Stomach (tissue), 9 donors: ENCODE data around the gene TMEM132C. TPM values are rescaled to one million over a fixed set of nuclear protein-coding genes. Genes with fewer than 3 reads are reported as not detected.
A peak's percentile ranks its signal among the peaks of the same experiment; 100 is the strongest.

Experiments
- DNase-seq, 2 donors: peaks; one replicate each; pipeline versions ENCODE4 v3.0.0 to v3.0.0-alpha.2; 2013 to 2019
- H3K27ac ChIP-seq, 5 donors: fragments of 200-600 bp in 4 of 5; sonication (generic) in 4 of 5; one replicate each; pipeline ENCODE4 v1.5.1; 2013 to 2019; ENCODE audit warnings: mild to moderate bottlenecking in 1 of 5, moderate library complexity in 1 of 5
- H3K27me3 ChIP-seq, 3 donors: fragments of 200-600 bp; sonication (generic); one replicate each; pipeline ENCODE4 v1.5.1; 2017 to 2019; ENCODE audit warnings: mixed run types in 1 of 3
- H3K36me3 ChIP-seq, 4 donors: fragments of 200-600 bp; sonication (generic); 1 replicate in 3 of 4; 2 replicates in 1 of 4; pipeline ENCODE4 v1.5.1; 2016 to 2019
- H3K4me1 ChIP-seq, 4 donors: fragments of 200-600 bp; sonication (generic); one replicate each; pipeline ENCODE4 v1.5.1; 2016 to 2019
- H3K4me3 ChIP-seq, 4 donors: fragments of 200-600 bp; sonication (generic) in 3 of 4; one replicate each; pipeline ENCODE4 v1.5.1; 2016 to 2019; ENCODE audit warnings: mild to moderate bottlenecking in 1 of 4
- H3K9me3 ChIP-seq, 4 donors: fragments of 200-600 bp; sonication (generic); one replicate each; pipeline ENCODE4 v1.5.1; 2016 to 2019
- EP300 ChIP-seq: sonication (generic); formaldehyde crosslinking; IDR thresholded peaks from one replicate; pipeline ENCODE4 v1.6.1; 2017; ENCODE audit warnings: antibody characterized with exemption
- POLR2A ChIP-seq, 4 donors: fragments of 450-650 bp; IDR thresholded peaks; one replicate each; pipeline ENCODE4 v1.6.1; 2016; ENCODE audit warnings: antibody characterized with exemption in 4 of 4, control low read depth in 2 of 4, mild to moderate bottlenecking in 1 of 4, moderate library complexity in 1 of 4
- POLR2AphosphoS5 ChIP-seq, 3 donors: sonication (generic); formaldehyde crosslinking; IDR thresholded peaks; one replicate each; pipeline ENCODE4 v1.6.1; 2016; ENCODE audit warnings: antibody characterized with exemption in 3 of 3
- WGBS, 5 donors: extraction: QIAGEN DNeasy Blood & Tissue Kit in 3 of 5; methylation state at CpG; one replicate each; pipeline versions ENCODE4 v1.1.5 to v1.1.7; 2013 to 2018; 5-methylcytosine and 5-hydroxymethylcytosine counted together
- intact Hi-C: fragments of 100-400 bp; cut with DNase I; formaldehyde crosslinking; loops from one replicate; pipeline ENCODE4 v1.15.1; 2023; ENCODE audit warnings: low total_unique reads
- polyA plus RNA-seq, 3 donors: library from polyadenylated mRNA; stranded (reverse); fragments of 200-250 nt; gene quantifications; one replicate each; pipeline ENCODE4 v1.2.3, GENCODE V29; 2013
- total RNA-seq, 5 donors: library from RNA; depleted of rRNA; stranded (reverse); fragments of >200 nt; gene quantifications; one replicate each; pipeline versions ENCODE4 v1.1.0 to v1.2.3, GENCODE V29; 2014 to 2016
- TF ChIP-seq, protein P1 (sequence below), 7 experiments: fragments of 450-650 bp in 4 of 7; fragments of 200-600 bp in 3 of 7; sonication (generic) in 3 of 7; IDR thresholded peaks; one replicate each; pipeline ENCODE4 v1.5.1; 2016 to 2019; ENCODE audit warnings: antibody characterized with exemption in 7 of 7, control low read depth in 2 of 7, mild to moderate bottlenecking in 1 of 7
- donor health status: healthy with polysubstance abuse.
- donor health status: Bipolar disorder and iron deficiency.
- donor health status: healthy.

The TMEM132C gene
- total and polyA plus RNA-seq, 8 donors: under 0.01 to 12.8 (median 0.94) TPM

DNA sequence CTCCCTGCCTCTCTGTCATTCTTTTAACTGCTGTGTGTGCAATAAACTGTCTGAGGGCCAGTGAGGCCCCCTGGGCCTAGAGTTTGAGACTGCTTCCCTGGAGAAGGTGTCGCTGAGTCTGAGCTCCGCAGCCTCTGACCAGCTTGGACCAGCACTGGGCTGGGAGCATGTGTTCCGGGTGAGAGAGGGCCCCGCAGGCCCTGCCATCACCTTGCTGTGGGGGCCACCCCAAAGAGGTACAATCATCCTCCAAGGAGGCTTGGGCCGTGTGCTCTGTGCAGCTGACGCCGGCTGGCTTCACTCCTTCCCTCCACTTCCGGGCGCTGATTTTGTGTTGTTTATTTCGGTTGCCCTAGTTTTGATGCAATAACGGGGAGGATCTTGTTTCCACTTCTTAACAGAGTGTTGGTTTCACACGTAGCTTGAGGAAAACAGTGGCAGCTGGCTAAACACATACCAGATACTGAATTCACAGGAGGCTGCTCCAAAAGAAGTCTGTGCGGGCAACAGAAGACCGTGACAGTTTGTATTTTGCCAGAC is 121.6 kb downstream of the TMEM132C start:
- intact Hi-C loops: no loop called here
- 36 to 69% (median 55%) methylated on average over 14 of the region's 14 CpGs for WGBS, 5 donors
- H3K27me3 ChIP-seq: peaks cover 0 to 56% (median 0%) of the 10 kb centered on the region in 3 donors
- H3K4me1 ChIP-seq: no peaks in the 10 kb centered on the region
- no peak overlapping the region for H3K4me3 ChIP-seq
- H3K27ac ChIP-seq: peak overlapping the region in 1 of 5 donors; percentile 42
- H3K36me3 ChIP-seq: no peaks in the 10 kb centered on the region
- DNase-seq: peak in 1 of 2 donors; percentile 72
- TF ChIP-seq POLR2A (IDR thresholded peaks at IDR 0.05) (no peak), POLR2AphosphoS5 (IDR thresholded peaks at IDR 0.05) (peak in 1 of 3 donors; percentile 28)
- TF ChIP-seq, protein P1, sequence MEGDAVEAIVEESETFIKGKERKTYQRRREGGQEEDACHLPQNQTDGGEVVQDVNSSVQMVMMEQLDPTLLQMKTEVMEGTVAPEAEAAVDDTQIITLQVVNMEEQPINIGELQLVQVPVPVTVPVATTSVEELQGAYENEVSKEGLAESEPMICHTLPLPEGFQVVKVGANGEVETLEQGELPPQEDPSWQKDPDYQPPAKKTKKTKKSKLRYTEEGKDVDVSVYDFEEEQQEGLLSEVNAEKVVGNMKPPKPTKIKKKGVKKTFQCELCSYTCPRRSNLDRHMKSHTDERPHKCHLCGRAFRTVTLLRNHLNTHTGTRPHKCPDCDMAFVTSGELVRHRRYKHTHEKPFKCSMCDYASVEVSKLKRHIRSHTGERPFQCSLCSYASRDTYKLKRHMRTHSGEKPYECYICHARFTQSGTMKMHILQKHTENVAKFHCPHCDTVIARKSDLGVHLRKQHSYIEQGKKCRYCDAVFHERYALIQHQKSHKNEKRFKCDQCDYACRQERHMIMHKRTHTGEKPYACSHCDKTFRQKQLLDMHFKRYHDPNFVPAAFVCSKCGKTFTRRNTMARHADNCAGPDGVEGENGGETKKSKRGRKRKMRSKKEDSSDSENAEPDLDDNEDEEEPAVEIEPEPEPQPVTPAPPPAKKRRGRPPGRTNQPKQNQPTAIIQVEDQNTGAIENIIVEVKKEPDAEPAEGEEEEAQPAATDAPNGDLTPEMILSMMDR (IDR thresholded peaks at IDR 0.05): no peak
- peaks cover 0 to 8% (median 6%) of the 10 kb centered on the region in 4 donors for H3K9me3 ChIP-seq

DNA sequence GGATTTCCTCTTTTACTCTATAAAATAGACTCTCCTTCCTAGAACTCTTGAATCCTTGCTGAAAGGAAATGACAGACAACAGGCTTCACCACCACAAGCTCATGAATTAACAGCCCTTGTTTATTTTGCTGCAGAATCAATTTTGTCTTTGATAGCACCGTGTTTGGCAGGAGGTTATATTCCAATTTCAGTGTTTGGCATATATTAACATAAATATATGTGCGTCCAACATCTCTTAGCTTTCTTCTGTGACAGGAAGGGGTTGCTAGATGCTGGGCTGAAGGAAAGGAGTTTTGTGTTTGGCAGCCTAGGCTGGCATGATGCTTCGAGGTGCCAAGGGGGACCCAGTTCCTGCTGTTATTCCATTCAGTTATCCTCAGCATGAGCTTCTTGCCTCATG is 126.4 kb downstream of the TMEM132C start:
- DNase-seq: no peak
- Histone ChIP-seq H3K4me1 (no peaks in the 10 kb centered on the region), H3K27ac (no peak overlapping the region), H3K27me3 (peaks cover 0 to 33% (median 0%) of the 10 kb centered on the region in 3 donors), H3K4me3 (no peak overlapping the region), H3K36me3 (no peaks in the 10 kb centered on the region), H3K9me3 (peaks cover 0 to 18% (median 11%) of the 10 kb centered on the region in 4 donors)
- no peak for TF ChIP-seq POLR2A (IDR thresholded peaks at IDR 0.05)
- intact Hi-C loops: no loop called here
- WGBS, 5 donors: 54 to 67% (median 67%) methylated on average over 3 of the region's 3 CpGs

DNA sequence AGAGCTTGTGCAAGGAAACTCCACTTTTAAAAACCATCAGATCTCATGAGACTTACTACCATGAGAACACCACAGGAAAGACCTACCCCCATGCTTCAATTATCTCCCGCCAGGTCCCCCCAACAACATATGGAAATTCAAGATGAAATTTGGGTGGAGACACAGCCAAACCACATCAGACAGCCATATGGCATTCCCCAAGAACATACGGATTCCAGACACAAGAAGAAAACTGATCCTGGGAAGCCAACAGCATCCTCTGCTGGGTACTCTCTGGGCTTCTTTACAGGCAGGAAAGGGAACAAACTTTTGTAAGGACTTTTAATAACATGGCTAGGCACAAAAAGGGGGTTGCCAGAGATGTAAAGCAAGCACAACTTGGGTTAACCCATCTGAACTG is 127.2 kb downstream of the TMEM132C start:
- Histone ChIP-seq H3K4me1 (no peaks in the 10 kb centered on the region), H3K4me3 (no peak overlapping the region), H3K27ac (no peak overlapping the region), H3K9me3 (peaks cover 0 to 18% (median 11%) of the 10 kb centered on the region in 4 donors), H3K27me3 (peaks cover 0 to 26% (median 0%) of the 10 kb centered on the region in 3 donors), H3K36me3 (no peaks in the 10 kb centered on the region)
- 76 to 88% (median 86%) methylated on average over 2 of the region's 2 CpGs for WGBS, 5 donors
- DNase-seq: no peak
- TF ChIP-seq EP300: no peak
- TF ChIP-seq POLR2A (IDR thresholded peaks at IDR 0.05): no peak
- TF ChIP-seq POLR2AphosphoS5 (IDR thresholded peaks at IDR 0.05): no peak
- TF ChIP-seq, protein P1 (IDR thresholded peaks at IDR 0.05): no peak
- intact Hi-C loops: no loop called here

DNA sequence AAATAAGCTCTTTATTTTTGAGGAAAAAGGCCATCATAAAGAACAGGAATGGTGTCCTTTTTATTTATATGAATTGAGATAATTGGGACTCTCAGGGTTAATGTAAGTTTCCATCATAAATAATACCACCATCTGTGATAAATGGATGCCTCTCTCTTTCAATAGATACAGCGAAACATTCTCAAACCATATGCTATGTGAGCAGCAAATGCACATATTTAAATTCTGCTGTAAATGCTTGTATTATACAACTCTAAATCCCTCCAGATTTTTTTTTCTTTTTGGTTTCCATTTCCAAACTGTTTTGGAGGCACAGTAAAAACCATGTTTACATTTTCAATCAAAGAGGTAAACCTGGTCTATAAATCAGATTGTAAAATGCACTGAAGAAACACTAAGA is 132.3 kb downstream of the TMEM132C start:
- Histone ChIP-seq H3K36me3 (no peaks in the 10 kb centered on the region), H3K27me3 (no peaks in the 10 kb centered on the region), H3K4me1 (no peaks in the 10 kb centered on the region), H3K27ac (no peak overlapping the region), H3K9me3 (peaks cover 0 to 9% (median 0%) of the 10 kb centered on the region in 4 donors), H3K4me3 (no peak overlapping the region)
- no peak for DNase-seq
- TF ChIP-seq POLR2AphosphoS5 (IDR thresholded peaks at IDR 0.05) (no peak), POLR2A (IDR thresholded peaks at IDR 0.05) (no peak)
- intact Hi-C loops: no loop called here
- whole genome bisulfite sequencing, 5 donors: 73 to 89% (median 77%) methylated on average over 1 of the region's 1 CpG

DNA sequence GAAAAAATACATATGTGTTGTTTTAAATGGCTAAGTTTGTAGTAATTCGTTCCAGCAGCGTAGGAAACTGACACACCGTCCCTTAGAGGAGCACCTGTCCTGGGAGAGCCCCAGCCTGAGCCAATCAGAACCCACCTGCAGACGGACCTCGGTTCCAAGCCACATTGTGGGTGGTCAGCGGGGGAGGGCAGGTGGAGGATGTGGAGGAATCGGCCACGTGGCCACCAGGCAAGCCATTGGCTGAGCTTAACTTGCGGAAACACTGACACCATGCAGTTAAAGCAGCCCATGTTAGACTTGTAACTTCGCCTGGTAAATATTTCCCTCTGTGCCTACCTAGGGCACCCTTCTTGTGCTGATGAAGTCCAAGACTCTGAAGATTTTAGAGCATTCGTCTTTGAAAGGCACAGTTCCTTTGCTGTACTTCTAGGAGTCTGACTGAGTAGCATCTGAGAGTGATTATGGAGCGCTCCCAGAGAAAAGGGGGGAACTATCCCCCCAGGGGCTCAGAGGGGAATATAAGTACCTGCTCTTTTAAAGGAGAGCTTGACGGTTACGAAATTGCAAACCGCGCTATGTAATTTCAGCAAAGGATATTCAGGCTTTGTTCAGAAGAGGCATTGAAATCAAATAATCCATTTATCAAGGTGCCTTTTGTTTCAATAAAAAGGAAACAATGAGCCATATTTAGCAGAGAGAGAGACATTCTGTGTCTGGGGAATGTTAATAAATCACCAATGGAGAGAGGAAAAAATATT is 135.7 kb downstream of the TMEM132C start:
- intact Hi-C loops: no loop called here
- H3K27ac ChIP-seq: no peak overlapping the region
- peaks cover 0 to 9% (median 0%) of the 10 kb centered on the region in 4 donors for H3K9me3 ChIP-seq
- peaks cover 0 to 10% (median 0%) of the 10 kb centered on the region in 3 donors for H3K27me3 ChIP-seq
- no peaks in the 10 kb centered on the region for H3K4me1 ChIP-seq
- no peak for TF ChIP-seq POLR2A (IDR thresholded peaks at IDR 0.05)
- TF ChIP-seq, protein P1 (IDR thresholded peaks at IDR 0.05): no peak
- TF ChIP-seq POLR2AphosphoS5 (IDR thresholded peaks at IDR 0.05): no peak
- no peak for TF ChIP-seq EP300
- 50 to 60% (median 54%) methylated on average over 16 of the region's 16 CpGs for WGBS, 5 donors
- no peaks in the 10 kb centered on the region for H3K36me3 ChIP-seq
- no peak for DNase-seq
- no peak overlapping the region for H3K4me3 ChIP-seq
